Peyer's patch (tissue), 4 donors: ENCODE measurements around the gene MAPK8IP1.

Source experiments
- CTCF ChIP-seq, 6 experiments: fragments of 450-650 bp in 4 of 6; fragments of 200-600 bp in 2 of 6; sonication (generic) in 1 of 6; IDR thresholded peaks; one replicate each; pipeline ENCODE4 v1.5.1; 2017 to 2019; ENCODE audit warnings: antibody characterized with exemption in 6 of 6, mild to moderate bottlenecking in 3 of 6, moderate library complexity in 1 of 6
- POLR2A ChIP-seq, 2 donors: fragments of 450-650 bp; IDR thresholded peaks; one replicate each; pipeline ENCODE4 v1.5.1; 2017; ENCODE audit warnings: antibody characterized with exemption in 2 of 2, mild to moderate bottlenecking in 2 of 2, moderate library complexity in 2 of 2

- no peak for TF ChIP-seq CTCF (IDR thresholded peaks at IDR 0.05)
- TF ChIP-seq POLR2A (IDR thresholded peaks at IDR 0.05) = no peak
Measured at GRCh38 chr11:45941285-45941684, 55.8 kb downstream of the MAPK8IP1 start.
